CD14-positive monocyte (primary cell): ENCODE results near the gene KYAT1. TPM values are rescaled to one million over a fixed set of nuclear protein-coding genes. Genes with fewer than 3 reads are reported as not detected.

ENCODE experiments used
- DNase-seq, 3 donors: peaks; one replicate each; pipeline ENCODE4 v3.0.0-alpha.2; 2011 to 2022
- H2AFZ ChIP-seq: 2 replicates; pipeline ENCODE4 v1.6.0; 2012; ENCODE audit warnings: mild to moderate bottlenecking, low read depth, low read length, inconsistent platforms; ENCODE audit not compliant: insufficient read depth, poor library complexity, severe bottlenecking
- H3K27ac ChIP-seq, 2 donors: 1 replicate in 1 of 2; 2 replicates in 1 of 2; pipeline ENCODE4 v1.5.1; 2012 to 2013; ENCODE audit warnings: low read length in 2 of 2, control low read depth in 1 of 2, inconsistent platforms in 1 of 2, low read depth in 1 of 2, mild to moderate bottlenecking in 1 of 2
- H3K27me3 ChIP-seq, 2 donors: one replicate each; pipeline versions ENCODE4 v1.6.0 to v1.6.1; 2011 to 2013; ENCODE audit warnings: low read length in 2 of 2; ENCODE audit not compliant: control insufficient read depth in 2 of 2, insufficient read depth in 2 of 2
- H3K36me3 ChIP-seq, 2 donors: replicated peaks in 1 of 2; 1 replicate in 1 of 2; 2 replicates in 1 of 2; pipeline versions ENCODE4 v1.5.1 to v1.6.1; 2012 to 2013; ENCODE audit warnings: low read length in 2 of 2, control low read depth in 1 of 2, inconsistent platforms in 1 of 2, mild to moderate bottlenecking in 1 of 2; ENCODE audit not compliant: insufficient read depth in 2 of 2, control insufficient read depth in 1 of 2
- H3K4me1 ChIP-seq, 2 donors: 1 replicate in 1 of 2; 2 replicates in 1 of 2; pipeline versions ENCODE4 v1.5.1 to v1.6.1; 2012 to 2013; ENCODE audit warnings: low read length in 2 of 2, control low read depth in 1 of 2, inconsistent platforms in 1 of 2, mild to moderate bottlenecking in 1 of 2, moderate library complexity in 1 of 2; ENCODE audit not compliant: insufficient read depth in 2 of 2, control insufficient read depth in 1 of 2
- H3K4me2 ChIP-seq: replicated peaks from 2 replicates; pipeline ENCODE3; 2012; ENCODE audit warnings: low read length, moderate library complexity, mild to moderate bottlenecking; ENCODE audit not compliant: poor library complexity, severe bottlenecking; ENCODE audit errors: extremely low read depth
- H3K4me3 ChIP-seq, 3 experiments: fragments of 200-600 bp in 1 of 3; sonication (generic) in 1 of 3; replicated peaks in 1 of 3; 1 replicate in 2 of 3; 2 replicates in 1 of 3; pipeline ENCODE4 v1.5.1; 2011 to 2013; ENCODE audit warnings: low read length in 3 of 3, mild to moderate bottlenecking in 3 of 3, control low read depth in 2 of 3, low read depth in 2 of 3, inconsistent platforms in 1 of 3, moderate library complexity in 1 of 3
- H3K79me2 ChIP-seq: 2 replicates; pipeline ENCODE4 v1.6.0; 2012; ENCODE audit warnings: mild to moderate bottlenecking, control low read depth, inconsistent platforms, low read length, moderate library complexity; ENCODE audit not compliant: insufficient read depth
- H3K9ac ChIP-seq: 2 replicates; pipeline ENCODE4 v1.6.0; 2017; ENCODE audit warnings: low read length, mild to moderate bottlenecking; ENCODE audit not compliant: insufficient read depth, poor library complexity, severe bottlenecking
- H3K9me3 ChIP-seq, 2 donors: replicated peaks in 1 of 2; 1 replicate in 1 of 2; 2 replicates in 1 of 2; pipeline versions ENCODE4 v1.5.1 to v1.6.1; 2012 to 2013; ENCODE audit warnings: low read length in 2 of 2, control low read depth in 1 of 2; ENCODE audit not compliant: control insufficient read depth in 1 of 2, insufficient read depth in 1 of 2
- H4K20me1 ChIP-seq: 2 replicates; pipeline ENCODE4 v1.6.0; 2012; ENCODE audit warnings: mild to moderate bottlenecking, low read length, control low read depth, moderate library complexity; ENCODE audit not compliant: insufficient read depth
- H3K27ac Mint-ChIP-seq, 7 donors: one replicate each; pipeline ENCODE4 v1.8.0; 2020; ENCODE audit warnings: mild to moderate bottlenecking in 7 of 7, mixed read lengths in 7 of 7, moderate library complexity in 6 of 7, inconsistent platforms in 2 of 7
- H3K27me3 Mint-ChIP-seq, 3 donors: one replicate each; pipeline ENCODE4 v1.8.0; 2021 to 2022; ENCODE audit warnings: low read depth in 3 of 3, mild to moderate bottlenecking in 3 of 3, mixed read lengths in 3 of 3, moderate library complexity in 3 of 3, inconsistent platforms in 1 of 3
- H3K36me3 Mint-ChIP-seq, 2 donors: one replicate each; pipeline ENCODE4 v1.8.0; 2020; ENCODE audit warnings: mixed read lengths in 2 of 2, inconsistent platforms in 1 of 2, mild to moderate bottlenecking in 1 of 2
- H3K4me1 Mint-ChIP-seq: one replicate; pipeline ENCODE4 v1.8.0; 2020; ENCODE audit warnings: mild to moderate bottlenecking, mixed read lengths
- H3K4me3 Mint-ChIP-seq, 2 donors: one replicate each; pipeline ENCODE4 v1.8.0; 2020; ENCODE audit warnings: mild to moderate bottlenecking in 2 of 2, mixed read lengths in 2 of 2, moderate library complexity in 1 of 2
- H3K9me3 Mint-ChIP-seq, 7 donors: one replicate each; pipeline ENCODE4 v1.8.0; 2020 to 2022; ENCODE audit warnings: mixed read lengths in 7 of 7, mild to moderate bottlenecking in 6 of 7, moderate library complexity in 6 of 7, inconsistent platforms in 2 of 7
- WGBS: methylation state at CpG from one replicate; pipeline ENCODE4 v1.1.5; 2013; ENCODE audit warnings: missing lambda C conversion rate; ENCODE audit not compliant: insufficient coverage; 5-methylcytosine and 5-hydroxymethylcytosine counted together
- intact Hi-C, 2 donors: fragments of 100-400 bp; cut with micrococcal nuclease; formaldehyde crosslinking; loops; one replicate each; pipeline versions ENCODE4 v1.15.0 to v1.15.1; 2023
- polyA plus RNA-seq, 3 donors: library from polyadenylated mRNA; depleted of rRNA in 1 of 3; unstranded in 2 of 3; stranded (reverse) in 1 of 3; fragments of 300-500 nt in 2 of 3; fragments of >200 nt in 1 of 3; fragmentation: Illumina TruSeq in 2 of 3; gene quantifications; 1 replicate in 2 of 3; 2 replicates in 1 of 3; pipeline ENCODE4 v1.2.3, GENCODE V29; 2012 to 2021
- TF ChIP-seq, protein P1 (sequence below): fragments of 200-600 bp; IDR thresholded peaks from one replicate; pipeline ENCODE4 v1.8.0; 2022; ENCODE audit warnings: antibody characterized with exemption, mild to moderate bottlenecking

KYAT1 gene
- polyA plus RNA-seq, 3 donors = 2.4 to 4.5 (median 3.6) TPM

DNA sequence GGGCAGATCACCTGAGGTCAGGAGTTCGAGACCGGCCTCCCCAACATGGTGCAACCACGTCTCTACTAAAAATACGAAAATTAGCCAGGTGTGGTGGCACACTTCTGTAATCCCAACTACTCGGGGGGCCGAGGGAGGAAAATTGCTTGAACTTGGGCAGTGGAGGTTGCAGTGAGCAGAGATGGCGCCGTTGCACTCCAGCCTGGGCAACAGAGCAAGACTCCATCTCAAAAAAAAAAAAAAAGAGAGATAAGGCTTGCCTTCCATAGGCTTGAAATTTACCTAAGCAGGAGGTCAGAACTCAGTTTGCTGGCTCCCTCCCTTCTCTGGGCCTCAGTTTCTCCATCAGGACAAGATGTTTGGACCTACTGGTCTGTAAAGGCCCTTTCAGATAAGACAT lies 53.5 kb downstream of the KYAT1 start:
- Mint-ChIP-seq H3K4me1 (peaks cover 15% of the 10 kb centered on the region), H3K27me3 (peaks cover 0 to 4% (median 0%) of the 10 kb centered on the region in 3 donors), H3K9me3 (no peaks in the 10 kb centered on the region), H3K36me3 (peaks cover 30 to 49% of the 10 kb centered on the region in 2 donors), H3K4me3 (peak overlapping the region in 1 of 2 donors; percentile 47), H3K27ac (no peak overlapping the region)
- no peak overlapping the region for H3K27ac ChIP-seq
- intact Hi-C loops = no loop called here
- H3K4me2 ChIP-seq = no peak overlapping the region
- H3K27me3 ChIP-seq = no peaks in the 10 kb centered on the region
- peaks cover 12% of the 10 kb centered on the region for H3K79me2 ChIP-seq
- H3K36me3 ChIP-seq = peaks cover 38 to 45% of the 10 kb centered on the region in 2 donors
- no peaks in the 10 kb centered on the region for H4K20me1 ChIP-seq
- 92% methylated on average over 2 of the region's 8 CpGs for WGBS
- no peak for DNase-seq
- peaks cover 15 to 22% of the 10 kb centered on the region in 2 donors for H3K4me1 ChIP-seq
- TF ChIP-seq, protein P1, sequence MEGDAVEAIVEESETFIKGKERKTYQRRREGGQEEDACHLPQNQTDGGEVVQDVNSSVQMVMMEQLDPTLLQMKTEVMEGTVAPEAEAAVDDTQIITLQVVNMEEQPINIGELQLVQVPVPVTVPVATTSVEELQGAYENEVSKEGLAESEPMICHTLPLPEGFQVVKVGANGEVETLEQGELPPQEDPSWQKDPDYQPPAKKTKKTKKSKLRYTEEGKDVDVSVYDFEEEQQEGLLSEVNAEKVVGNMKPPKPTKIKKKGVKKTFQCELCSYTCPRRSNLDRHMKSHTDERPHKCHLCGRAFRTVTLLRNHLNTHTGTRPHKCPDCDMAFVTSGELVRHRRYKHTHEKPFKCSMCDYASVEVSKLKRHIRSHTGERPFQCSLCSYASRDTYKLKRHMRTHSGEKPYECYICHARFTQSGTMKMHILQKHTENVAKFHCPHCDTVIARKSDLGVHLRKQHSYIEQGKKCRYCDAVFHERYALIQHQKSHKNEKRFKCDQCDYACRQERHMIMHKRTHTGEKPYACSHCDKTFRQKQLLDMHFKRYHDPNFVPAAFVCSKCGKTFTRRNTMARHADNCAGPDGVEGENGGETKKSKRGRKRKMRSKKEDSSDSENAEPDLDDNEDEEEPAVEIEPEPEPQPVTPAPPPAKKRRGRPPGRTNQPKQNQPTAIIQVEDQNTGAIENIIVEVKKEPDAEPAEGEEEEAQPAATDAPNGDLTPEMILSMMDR = no peak
- no peak overlapping the region for H2AFZ ChIP-seq
- H3K4me3 ChIP-seq = peak overlapping the region in 1 of 3 experiments; percentile 97
- no peaks in the 10 kb centered on the region for H3K9me3 ChIP-seq
- H3K9ac ChIP-seq = no peak overlapping the region

DNA sequence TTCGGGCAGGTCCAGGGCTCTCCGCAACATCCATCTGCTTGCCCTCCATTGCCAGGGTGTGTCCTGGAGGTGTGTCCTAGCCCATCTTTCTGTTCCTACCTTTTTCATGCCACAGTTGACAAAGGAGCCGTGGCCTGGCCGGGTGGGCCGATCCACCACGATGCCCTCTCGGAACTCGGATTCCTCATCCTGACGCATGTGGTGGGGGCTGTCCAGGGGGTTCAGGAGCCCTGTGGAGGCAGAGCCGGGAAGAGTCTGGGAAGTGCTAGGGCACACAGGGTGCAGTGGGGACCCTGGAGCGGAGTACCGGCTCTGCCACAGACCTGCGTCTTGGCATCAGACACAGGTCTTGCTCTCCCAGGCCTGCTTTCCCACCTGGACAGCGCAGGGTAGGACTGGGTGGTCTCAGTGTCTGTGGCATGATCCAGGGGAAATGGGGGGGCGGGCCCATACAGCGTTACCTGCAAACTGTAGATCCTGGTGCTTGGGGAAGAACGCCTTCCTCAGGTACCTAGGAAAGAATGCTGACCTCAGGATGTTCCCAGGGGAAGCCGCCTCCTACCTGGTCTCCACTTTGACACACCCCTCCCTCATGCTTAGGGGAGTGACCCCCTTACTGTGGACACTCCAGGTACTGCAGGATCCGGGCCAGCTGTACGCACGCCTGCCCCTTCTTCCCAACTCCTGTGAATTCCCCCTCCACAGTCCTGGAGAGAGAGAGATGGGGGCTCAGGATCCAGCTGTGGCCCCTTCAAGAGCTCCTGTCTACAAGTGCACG lies 55.6 kb downstream of the KYAT1 start:
- Histone ChIP-seq H3K79me2 (peaks cover 12% of the 10 kb centered on the region), H3K9ac (no peak overlapping the region), H3K36me3 (peaks cover 58 to 66% of the 10 kb centered on the region in 2 donors), H2AFZ (no peak overlapping the region), H3K27ac (no peak overlapping the region), H3K27me3 (no peaks in the 10 kb centered on the region), H3K4me3 (no peak overlapping the region), H3K4me1 (peaks cover 15 to 22% of the 10 kb centered on the region in 2 donors), H3K4me2 (no peak overlapping the region), H4K20me1 (no peaks in the 10 kb centered on the region), H3K9me3 (no peaks in the 10 kb centered on the region)
- H3K4me1 Mint-ChIP-seq = peaks cover 15% of the 10 kb centered on the region
- peaks cover 44 to 65% of the 10 kb centered on the region in 2 donors for H3K36me3 Mint-ChIP-seq
- 96% methylated on average over 15 of the region's 22 CpGs for WGBS
- no peaks in the 10 kb centered on the region for H3K9me3 Mint-ChIP-seq
- TF ChIP-seq, protein P1 = no peak
- H3K4me3 Mint-ChIP-seq = no peak overlapping the region
- intact Hi-C loops = no loop called here
- no peak for DNase-seq
- H3K27ac Mint-ChIP-seq = peak overlapping the region in 1 of 7 donors; percentile 30
- H3K27me3 Mint-ChIP-seq = peaks cover 0 to 2% (median 0%) of the 10 kb centered on the region in 3 donors
